Occipital lobe (tissue), 2 donors: ENCODE measurements around the gene SLC7A9. TPM values are rescaled to one million over a fixed set of nuclear protein-coding genes. Genes with fewer than 3 reads are reported as not detected.

Experiments
- DNase-seq: peaks from one replicate; lab custom pipeline; 2025; lab: John Stamatoyannopoulos, UW
- total RNA-seq: library from RNA; depleted of rRNA; stranded (reverse); fragments of >200 nt; gene quantifications from one replicate; pipeline ENCODE4 v1.2.3, GENCODE V29; 2014

Gene SLC7A9
- total RNA-seq: 1.6 TPM

- DNase-seq: no peak
These were observed at the start of gene SLC7A9 for GRCh38 chr19:32869369-32869965. Gene SLC7A9 (minus strand): TSS chr19:32869767. CDS start chr19:32868534, 1,233 bp downstream.

- DNase-seq: no peak
These were observed 49.8 kb upstream of the SLC7A9 start for GRCh38 chr19:32919365-32919764.

GRCh38 chr19:32917616-32917996 lies 48.0 kb upstream of the SLC7A9 start:
- no peak for DNase-seq

GRCh38 chr19:32916969-32917615 lies 47.5 kb upstream of the SLC7A9 start:
- DNase-seq: no peak

- DNase-seq: no peak
These were observed 45.5 kb upstream of the SLC7A9 start for GRCh38 chr19:32914879-32915660.

- no peak for DNase-seq
These were observed 41.9 kb upstream of the SLC7A9 start for GRCh38 chr19:32911467-32911866.

- DNase-seq: no peak
These were observed 41.3 kb upstream of the SLC7A9 start for GRCh38 chr19:32910874-32911273.

GRCh38 chr19:32910094-32910493 lies 40.5 kb upstream of the SLC7A9 start:
- no peak for DNase-seq

- DNase-seq: no peak
These were observed 39.7 kb upstream of the SLC7A9 start for GRCh38 chr19:32909257-32909656.

GRCh38 chr19:32908641-32909190 lies 39.1 kb upstream of the SLC7A9 start:
- DNase-seq: no peak

- no peak for DNase-seq
These were observed 32.9 kb upstream of the SLC7A9 start for GRCh38 chr19:32902448-32902847.

GRCh38 chr19:32901504-32902161 lies 32.1 kb upstream of the SLC7A9 start:
- no peak for DNase-seq

- DNase-seq: no peak
These were observed 27.1 kb upstream of the SLC7A9 start for GRCh38 chr19:32896516-32897214.

- no peak for DNase-seq
These were observed 25.8 kb upstream of the SLC7A9 start for GRCh38 chr19:32895384-32895783.

GRCh38 chr19:32891609-32892008 lies 22.0 kb upstream of the SLC7A9 start:
- no peak for DNase-seq

- DNase-seq: no peak
These were observed 21.3 kb upstream of the SLC7A9 start for GRCh38 chr19:32890841-32891240.

GRCh38 chr19:32890326-32890725 lies 20.8 kb upstream of the SLC7A9 start:
- no peak for DNase-seq

GRCh38 chr19:32889137-32889934 lies 19.8 kb upstream of the SLC7A9 start:
- DNase-seq: no peak

GRCh38 chr19:32887572-32888215 lies 18.1 kb upstream of the SLC7A9 start:
- no peak for DNase-seq

GRCh38 chr19:32886241-32886640 lies 16.7 kb upstream of the SLC7A9 start:
- DNase-seq: no peak
